Parathyroid adenoma (tissue), 2 donors: Measurements from ENCODE around the gene LRTM2.

Experiments
- H2AFZ ChIP-seq: fragments of 300-600 bp; sonication (generic); one replicate; pipeline ENCODE4 v1.7.0; 2017; ENCODE audit warnings: antibody characterized with exemption, mild to moderate bottlenecking
- H3K27ac ChIP-seq: fragments of 300-600 bp; sonication (generic); one replicate; pipeline ENCODE4 v1.7.0; 2017
- H3K27me3 ChIP-seq: fragments of 300-600 bp; sonication (generic); one replicate; pipeline ENCODE4 v1.7.0; 2017; ENCODE audit warnings: low read length; ENCODE audit not compliant: control insufficient read depth, insufficient read depth
- H3K36me3 ChIP-seq: fragments of 300-600 bp; sonication (generic); one replicate; pipeline ENCODE4 v1.7.0; 2017; ENCODE audit warnings: low read length; ENCODE audit not compliant: control insufficient read depth, insufficient read depth
- H3K4me1 ChIP-seq: fragments of 300-600 bp; sonication (generic); one replicate; pipeline ENCODE4 v1.7.0; 2017; ENCODE audit warnings: control low read depth
- H3K4me2 ChIP-seq: fragments of 300-600 bp; sonication (generic); one replicate; pipeline ENCODE4 v1.7.0; 2017; ENCODE audit warnings: low read length
- H3K4me3 ChIP-seq: fragments of 300-600 bp; sonication (generic); one replicate; pipeline ENCODE4 v1.7.0; 2017; ENCODE audit warnings: low read depth, low read length
- H3K79me2 ChIP-seq: fragments of 300-600 bp; sonication (generic); one replicate; pipeline ENCODE4 v1.7.0; 2017; ENCODE audit warnings: control low read depth
- H3K9ac ChIP-seq: fragments of 300-600 bp; sonication (generic); one replicate; pipeline ENCODE4 v1.7.0; 2017; ENCODE audit warnings: mild to moderate bottlenecking
- H3K9me3 ChIP-seq: fragments of 300-600 bp; sonication (generic); one replicate; pipeline ENCODE4 v1.7.0; 2017; ENCODE audit warnings: low read length; ENCODE audit not compliant: control insufficient read depth
- CTCF ChIP-seq: fragments of 300-600 bp; sonication (generic); IDR thresholded peaks from one replicate; pipeline ENCODE4 v1.7.0; 2017; ENCODE audit warnings: antibody characterized with exemption, mild to moderate bottlenecking
- donor health status: primary hyperparathyroidism.

Gene LRTM2

GRCh38 chr12:1846421-1847405 lies 26.3 kb downstream of the LRTM2 start:
- Histone ChIP-seq H3K27ac (no peak overlapping the region), H2AFZ (no peak overlapping the region), H3K36me3 (no peaks in the 10 kb centered on the region), H3K4me2 (no peak overlapping the region), H3K27me3 (no peaks in the 10 kb centered on the region), H3K4me1 (no peaks in the 10 kb centered on the region), H3K9me3 (no peaks in the 10 kb centered on the region), H3K4me3 (no peak overlapping the region), H3K79me2 (no peaks in the 10 kb centered on the region), H3K9ac (no peak overlapping the region)
- no peak for TF ChIP-seq CTCF

DNA sequence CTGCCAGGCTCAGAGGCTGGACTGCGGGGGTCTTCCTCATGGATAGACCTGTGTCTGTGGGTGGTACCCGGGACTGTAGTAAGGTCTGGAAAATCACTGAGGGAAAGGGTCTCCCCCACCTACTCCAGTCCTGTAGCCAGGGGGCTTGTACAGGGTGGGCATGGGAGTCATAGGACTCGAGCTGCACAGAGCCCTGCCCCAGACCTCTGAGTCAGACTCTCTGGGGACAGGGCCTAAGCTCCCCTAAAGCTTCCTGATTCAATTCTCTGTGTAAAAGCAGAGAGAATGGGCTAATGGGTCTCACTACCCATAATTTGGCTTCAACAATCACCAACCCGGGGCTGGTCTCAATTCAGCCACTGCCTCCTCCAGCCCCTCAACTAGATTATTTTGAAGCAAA lies 27.0 kb downstream of the LRTM2 start:
- no peak for TF ChIP-seq CTCF

DNA sequence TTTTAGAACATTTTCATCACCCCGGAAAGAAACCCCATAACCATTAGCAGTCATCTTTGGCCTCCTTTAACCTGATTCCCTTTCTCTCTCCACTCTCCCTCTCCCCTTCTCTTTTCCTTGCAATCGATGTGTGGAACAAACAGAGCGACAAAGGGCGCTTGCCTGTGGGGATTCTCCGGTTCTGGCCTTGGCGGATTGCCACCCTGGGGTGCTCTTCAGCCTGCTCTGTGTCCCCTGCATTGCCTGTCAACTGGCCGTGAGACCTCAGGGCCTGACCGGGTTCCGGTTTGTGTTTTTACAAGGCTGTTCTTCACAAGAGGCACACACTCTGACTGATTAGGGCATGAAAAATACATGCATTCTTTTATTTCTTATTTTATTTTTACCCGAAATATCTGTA lies 27.8 kb downstream of the LRTM2 start:
- Histone ChIP-seq H3K4me2 (no peak overlapping the region), H3K4me3 (no peak overlapping the region), H2AFZ (no peak overlapping the region), H3K79me2 (no peaks in the 10 kb centered on the region), H3K36me3 (no peaks in the 10 kb centered on the region), H3K27ac (no peak overlapping the region), H3K27me3 (no peaks in the 10 kb centered on the region), H3K9me3 (no peaks in the 10 kb centered on the region), H3K4me1 (no peaks in the 10 kb centered on the region), H3K9ac (no peak overlapping the region)
- TF ChIP-seq CTCF, result no peak

More for the DNA sequence above, 27.0 kb downstream of the LRTM2 start:
- no peak overlapping the region for H3K4me3 ChIP-seq
- H3K9me3 ChIP-seq, result no peaks in the 10 kb centered on the region
- no peak overlapping the region for H2AFZ ChIP-seq
- no peak overlapping the region for H3K4me2 ChIP-seq
- H3K27me3 ChIP-seq, result no peaks in the 10 kb centered on the region
- H3K36me3 ChIP-seq, result no peaks in the 10 kb centered on the region
- no peak overlapping the region for H3K27ac ChIP-seq
- no peaks in the 10 kb centered on the region for H3K4me1 ChIP-seq
- no peak overlapping the region for H3K9ac ChIP-seq
- H3K79me2 ChIP-seq, result no peaks in the 10 kb centered on the region

DNA sequence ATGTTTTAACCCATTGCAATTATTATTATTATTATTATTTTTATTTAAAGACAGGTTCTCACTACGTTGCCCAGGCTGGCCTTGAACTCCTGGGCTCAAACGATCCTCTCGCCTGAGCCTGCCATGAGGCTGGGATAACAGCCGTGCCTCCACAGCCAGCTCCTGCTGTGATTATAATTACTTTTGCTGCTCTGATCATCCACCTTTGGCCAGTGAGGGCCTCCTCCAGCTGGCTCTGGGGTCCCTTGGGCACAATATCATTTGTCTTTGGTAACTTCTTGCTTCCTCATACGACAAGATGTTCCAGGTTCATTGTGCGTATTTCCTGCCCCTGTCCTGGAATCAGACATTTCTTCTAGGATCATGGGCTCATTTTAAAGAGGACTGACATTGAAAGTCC lies 28.4 kb downstream of the LRTM2 start:
- H3K4me3 ChIP-seq, result no peak overlapping the region
- no peaks in the 10 kb centered on the region for H3K36me3 ChIP-seq
- no peaks in the 10 kb centered on the region for H3K9me3 ChIP-seq
- no peak overlapping the region for H3K9ac ChIP-seq
- H2AFZ ChIP-seq, result no peak overlapping the region
- no peak for TF ChIP-seq CTCF
- no peaks in the 10 kb centered on the region for H3K4me1 ChIP-seq
- H3K79me2 ChIP-seq, result no peaks in the 10 kb centered on the region
- no peaks in the 10 kb centered on the region for H3K27me3 ChIP-seq
- no peak overlapping the region for H3K27ac ChIP-seq
- H3K4me2 ChIP-seq, result no peak overlapping the region
